Measurements from ENCODE around the gene SNX27. TPM values are rescaled to one million over a fixed set of nuclear protein-coding genes. Genes with fewer than 3 reads are reported as not detected.
A peak's percentile ranks its signal among the peaks of the same experiment; 100 is the strongest.

Gene SNX27
- total RNA-seq, 1 experiment from 2014 or later: 42.2 TPM

DNA sequence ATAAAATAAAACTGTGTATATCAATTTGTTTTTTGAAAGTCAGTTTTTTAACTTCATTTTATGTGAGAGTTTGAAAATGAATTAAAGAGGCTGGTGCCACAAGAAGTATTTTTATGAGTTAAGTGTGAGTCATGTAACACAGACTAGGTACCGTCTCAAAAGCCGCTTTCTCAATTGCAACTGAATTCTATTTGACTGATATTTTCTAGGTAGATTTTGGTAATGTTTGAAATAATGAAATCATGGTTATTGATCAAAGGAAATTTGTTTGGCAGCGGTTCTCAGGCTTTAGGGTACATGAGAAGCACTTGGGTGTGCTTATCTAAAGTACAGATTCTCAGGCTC is 4.6 kb downstream of the SNX27 start:
- no peak overlapping the region for H2AFZ ChIP-seq (ENCODE audit: low read depth, low read length, poor library complexity, severe bottlenecking)
- no peaks in the 10 kb centered on the region for H3K9me3 ChIP-seq (ENCODE audit: control insufficient read depth in 1 of 2, insufficient read depth in 1 of 2, low read depth in 1 of 2, low read length in 2 of 2)
- peak overlapping the region; percentile 17 for H3K4me2 ChIP-seq (ENCODE audit: low read length)
- no peak overlapping the region for H3K4me3 ChIP-seq (replicated peaks in 1 of 2; ENCODE audit: low read depth in 1 of 2, low read length in 2 of 2)
- RAD21 ChIA-PET (ENCODE audit: low non-redundant PET in 1 of 2, low total read pairs in 2 of 2, uncharacterized antibody in 2 of 2, unreplicated experiment in 2 of 2): no interaction called here
- TF ChIP-seq SIN3A (IDR thresholded peaks at IDR 0.05; ENCODE audit: low read depth): no peak
- peak; percentile 53; the same call in 1 of the 2 replicates for TF ChIP-seq FOSL1 (IDR thresholded peaks at IDR 0.05; ENCODE audit: low read depth)
- 0 out of 4 replicates have a peak, but pooled peaks cover 0 to 2% of the 10 kb centered on the region in 2 experiments for H3K36me3 ChIP-seq (ENCODE audit: control insufficient read depth in 1 of 2, insufficient read depth in 2 of 2, low read length in 2 of 2)
- CTCF ChIA-PET: no interaction called here
- intact Hi-C loops (cut with micrococcal nuclease): no loop called here
- no TSS peak for BruUV-seq (replicated peaks)
- peaks cover 78% of the 10 kb centered on the region for H3K79me2 ChIP-seq (ENCODE audit: insufficient read depth, low read length)
- peaks cover 17 to 39% of the 10 kb centered on the region in 2 experiments; a peak in 3 of 4 replicates for H3K4me1 ChIP-seq (ENCODE audit: control insufficient read depth in 1 of 2, insufficient read depth in 2 of 2, low read length in 2 of 2)
- H3K9me2 ChIP-seq (ENCODE audit: insufficient read depth): no peaks in the 10 kb centered on the region
- DNase-seq (ENCODE audit: low read depth, low spot score) (no peak), ATAC-seq (no peak)
- H3K27ac ChIP-seq (ENCODE audit: low read depth, low read length): peak overlapping the region; percentile 16; the same call in 1 of the 2 replicates
- H4K20me1 ChIP-seq (ENCODE audit: insufficient read depth): no peaks in the 10 kb centered on the region
- H3K27me3 ChIP-seq (ENCODE audit: insufficient read depth, low read length): no peaks in the 10 kb centered on the region
- POLR2A ChIA-PET: no interaction called here
- H3K9ac ChIP-seq (ENCODE audit: low read length): no peak overlapping the region

DNA sequence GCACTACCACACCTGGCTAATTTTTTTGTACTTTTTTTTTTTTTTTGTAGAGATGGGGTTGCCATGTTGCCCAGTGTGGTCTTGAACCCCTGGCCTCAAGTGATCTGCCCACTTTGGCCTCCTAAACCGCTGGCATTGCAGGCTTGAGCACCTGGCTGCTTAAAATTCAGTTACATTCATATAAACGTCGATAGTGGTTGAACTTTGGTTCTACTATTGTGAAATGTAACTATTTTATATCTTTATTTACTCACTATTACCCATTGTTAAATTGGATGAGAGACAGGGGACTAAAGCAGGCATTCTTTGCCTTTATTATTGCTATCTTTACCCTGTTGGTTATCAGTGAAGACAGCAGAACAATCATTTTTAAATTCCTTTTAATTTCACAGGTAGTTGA is 6.2 kb downstream of the SNX27 start:
- no peak overlapping the region for H3K27ac ChIP-seq (ENCODE audit: low read depth, low read length)
- H3K4me1 ChIP-seq (ENCODE audit: control insufficient read depth in 1 of 2, insufficient read depth in 2 of 2, low read length in 2 of 2): peaks cover 16 to 34% of the 10 kb centered on the region in 2 experiments; a peak in 3 of 4 replicates
- ATAC-seq (no peak), DNase-seq (ENCODE audit: low read depth, low spot score) (no peak)
- H2AFZ ChIP-seq (ENCODE audit: low read depth, low read length, poor library complexity, severe bottlenecking): no peak overlapping the region
- H3K4me3 ChIP-seq (replicated peaks in 1 of 2; ENCODE audit: low read depth in 1 of 2, low read length in 2 of 2): no peak overlapping the region
- no peaks in the 10 kb centered on the region for H3K9me2 ChIP-seq (ENCODE audit: insufficient read depth)
- H3K9ac ChIP-seq (ENCODE audit: low read length): no peak overlapping the region
- CTCF ChIA-PET: no interaction called here
- RAD21 ChIA-PET (ENCODE audit: low non-redundant PET in 1 of 2, low total read pairs in 2 of 2, uncharacterized antibody in 2 of 2, unreplicated experiment in 2 of 2): no interaction called here
- no peaks in the 10 kb centered on the region for H4K20me1 ChIP-seq (ENCODE audit: insufficient read depth)
- H3K79me2 ChIP-seq (ENCODE audit: insufficient read depth, low read length): peaks cover 82% of the 10 kb centered on the region
- intact Hi-C loops (cut with micrococcal nuclease): no loop called here
- POLR2A ChIA-PET: no interaction called here
- H3K4me2 ChIP-seq (ENCODE audit: low read length): no peak overlapping the region
- BruUV-seq (replicated peaks): no TSS peak
- H3K27me3 ChIP-seq (ENCODE audit: insufficient read depth, low read length): no peaks in the 10 kb centered on the region
- H3K36me3 ChIP-seq (ENCODE audit: control insufficient read depth in 1 of 2, insufficient read depth in 2 of 2, low read length in 2 of 2): 0 out of 4 replicates have a peak, but pooled peaks cover 0 to 2% of the 10 kb centered on the region in 2 experiments
- no peaks in the 10 kb centered on the region for H3K9me3 ChIP-seq (ENCODE audit: control insufficient read depth in 1 of 2, insufficient read depth in 1 of 2, low read depth in 1 of 2, low read length in 2 of 2)
- TF ChIP-seq CEBPB (IDR thresholded peaks at IDR 0.05; ENCODE audit: low read depth) (no peak), EGR1 (IDR thresholded peaks at IDR 0.05; ENCODE audit: low read depth) (no peak), ZNF274 (IDR thresholded peaks at IDR 0.05; ENCODE audit: low read depth, low read length) (no peak), EZH2 (IDR thresholded peaks at IDR 0.05) (no peak), SP1 (IDR thresholded peaks at IDR 0.05; ENCODE audit: low read depth) (no peak), CBX3 (IDR thresholded peaks at IDR 0.05; ENCODE audit: low read depth) (no peak), ZFX (IDR thresholded peaks at IDR 0.05) (no peak), ZBTB33 (IDR thresholded peaks at IDR 0.05; ENCODE audit: extremely low read depth, insufficient replicate concordance, low read length) (no peak), MAX (IDR thresholded peaks at IDR 0.05) (no peak), YY1 (IDR thresholded peaks at IDR 0.05; ENCODE audit: extremely low read depth, insufficient replicate concordance, low read depth, low read length) (no peak), ATF3 (IDR thresholded peaks at IDR 0.05) (no peak), SIN3A (IDR thresholded peaks at IDR 0.05; ENCODE audit: low read depth) (no peak)
- TF ChIP-seq, protein P1, sequence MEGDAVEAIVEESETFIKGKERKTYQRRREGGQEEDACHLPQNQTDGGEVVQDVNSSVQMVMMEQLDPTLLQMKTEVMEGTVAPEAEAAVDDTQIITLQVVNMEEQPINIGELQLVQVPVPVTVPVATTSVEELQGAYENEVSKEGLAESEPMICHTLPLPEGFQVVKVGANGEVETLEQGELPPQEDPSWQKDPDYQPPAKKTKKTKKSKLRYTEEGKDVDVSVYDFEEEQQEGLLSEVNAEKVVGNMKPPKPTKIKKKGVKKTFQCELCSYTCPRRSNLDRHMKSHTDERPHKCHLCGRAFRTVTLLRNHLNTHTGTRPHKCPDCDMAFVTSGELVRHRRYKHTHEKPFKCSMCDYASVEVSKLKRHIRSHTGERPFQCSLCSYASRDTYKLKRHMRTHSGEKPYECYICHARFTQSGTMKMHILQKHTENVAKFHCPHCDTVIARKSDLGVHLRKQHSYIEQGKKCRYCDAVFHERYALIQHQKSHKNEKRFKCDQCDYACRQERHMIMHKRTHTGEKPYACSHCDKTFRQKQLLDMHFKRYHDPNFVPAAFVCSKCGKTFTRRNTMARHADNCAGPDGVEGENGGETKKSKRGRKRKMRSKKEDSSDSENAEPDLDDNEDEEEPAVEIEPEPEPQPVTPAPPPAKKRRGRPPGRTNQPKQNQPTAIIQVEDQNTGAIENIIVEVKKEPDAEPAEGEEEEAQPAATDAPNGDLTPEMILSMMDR (IDR thresholded peaks at IDR 0.05 in 2 of 3, conservative IDR thresholded peaks at IDR 0.05 in 1 of 3; ENCODE audit: borderline replicate concordance in 1 of 3, insufficient read depth in 1 of 3, low read depth in 2 of 3, low read length in 2 of 3): no peak

All from HCT116 (cell line).